Thyroid gland (tissue), 4 donors: ENCODE measurements around the gene TBC1D2B. TPM values are rescaled to one million over a fixed set of nuclear protein-coding genes. Genes with fewer than 3 reads are reported as not detected.

ENCODE experiments used
- DNase-seq, 2 donors: peaks; one replicate each; pipeline ENCODE4 v3.0.0-alpha.2; 2019
- H3K27ac ChIP-seq, 3 donors: fragments of 200-600 bp; sonication (generic); 1 replicate in 2 of 3; 2 replicates in 1 of 3; pipeline ENCODE4 v1.5.1; 2016 to 2019; ENCODE audit warnings: mild to moderate bottlenecking in 1 of 3, moderate library complexity in 1 of 3
- H3K27me3 ChIP-seq: fragments of 200-600 bp; sonication (generic); one replicate; pipeline ENCODE4 v1.5.1; 2019
- H3K36me3 ChIP-seq, 2 donors: fragments of 200-600 bp; sonication (generic); one replicate each; pipeline ENCODE4 v1.5.1; 2016 to 2019
- H3K4me1 ChIP-seq, 2 donors: fragments of 200-600 bp; sonication (generic); one replicate each; pipeline ENCODE4 v1.5.1; 2017 to 2019
- H3K4me3 ChIP-seq, 3 donors: fragments of 200-600 bp; sonication (generic); replicated peaks in 1 of 3; 1 replicate in 2 of 3; 2 replicates in 1 of 3; pipeline ENCODE4 v1.5.1; 2016; ENCODE audit warnings: mild to moderate bottlenecking in 1 of 3
- H3K9me3 ChIP-seq: fragments of 200-600 bp; sonication (generic); one replicate; pipeline ENCODE4 v1.5.1; 2017
- POLR2A ChIP-seq, 2 donors: fragments of 450-650 bp; IDR thresholded peaks; one replicate each; pipeline ENCODE4 v1.6.1; 2017; ENCODE audit warnings: antibody characterized with exemption in 2 of 2, mild to moderate bottlenecking in 2 of 2, moderate library complexity in 1 of 2
- WGBS, 2 donors: methylation state at CpG; one replicate each; pipeline ENCODE4 v1.1.5; 2017; 5-methylcytosine and 5-hydroxymethylcytosine counted together
- intact Hi-C: fragments of 100-400 bp; cut with DNase I; formaldehyde crosslinking; loops from one replicate; pipeline ENCODE4 v1.15.1; 2023
- total RNA-seq, 4 donors: library from RNA; depleted of rRNA; stranded (reverse); fragments of >200 nt; gene quantifications; one replicate each; pipeline ENCODE4 v1.2.3, GENCODE V29; 2016
- TF ChIP-seq, protein P1 (sequence below), 6 experiments: fragments of 200-600 bp in 3 of 6; fragments of 450-650 bp in 3 of 6; sonication (generic) in 3 of 6; IDR thresholded peaks; one replicate each; pipeline ENCODE4 v1.5.1; 2016 to 2019; ENCODE audit warnings: antibody characterized with exemption in 6 of 6, mild to moderate bottlenecking in 2 of 6, inconsistent platforms in 1 of 6, moderate library complexity in 1 of 6

The TBC1D2B gene
- total RNA-seq, 4 donors from 2014 or later, result 32.8 to 54.0 (median 40.1) TPM

- H3K27ac ChIP-seq, result peak overlapping the region; percentile 76 to 87 (median 78)
- intact Hi-C loops, result loop anchor here (10.0 kb wide), 1 partner anchor 81 kb away; the partner anchor contains the start of gene IDH3A
- H3K4me3 ChIP-seq, result no peak overlapping the region
- H3K36me3 ChIP-seq, result no peaks in the 10 kb centered on the region
- no peak for DNase-seq
- peaks cover 86 to 95% of the 10 kb centered on the region in 2 donors for H3K4me1 ChIP-seq
- no peaks in the 10 kb centered on the region for H3K27me3 ChIP-seq
- H3K9me3 ChIP-seq, result no peaks in the 10 kb centered on the region
- TF ChIP-seq, protein P1, sequence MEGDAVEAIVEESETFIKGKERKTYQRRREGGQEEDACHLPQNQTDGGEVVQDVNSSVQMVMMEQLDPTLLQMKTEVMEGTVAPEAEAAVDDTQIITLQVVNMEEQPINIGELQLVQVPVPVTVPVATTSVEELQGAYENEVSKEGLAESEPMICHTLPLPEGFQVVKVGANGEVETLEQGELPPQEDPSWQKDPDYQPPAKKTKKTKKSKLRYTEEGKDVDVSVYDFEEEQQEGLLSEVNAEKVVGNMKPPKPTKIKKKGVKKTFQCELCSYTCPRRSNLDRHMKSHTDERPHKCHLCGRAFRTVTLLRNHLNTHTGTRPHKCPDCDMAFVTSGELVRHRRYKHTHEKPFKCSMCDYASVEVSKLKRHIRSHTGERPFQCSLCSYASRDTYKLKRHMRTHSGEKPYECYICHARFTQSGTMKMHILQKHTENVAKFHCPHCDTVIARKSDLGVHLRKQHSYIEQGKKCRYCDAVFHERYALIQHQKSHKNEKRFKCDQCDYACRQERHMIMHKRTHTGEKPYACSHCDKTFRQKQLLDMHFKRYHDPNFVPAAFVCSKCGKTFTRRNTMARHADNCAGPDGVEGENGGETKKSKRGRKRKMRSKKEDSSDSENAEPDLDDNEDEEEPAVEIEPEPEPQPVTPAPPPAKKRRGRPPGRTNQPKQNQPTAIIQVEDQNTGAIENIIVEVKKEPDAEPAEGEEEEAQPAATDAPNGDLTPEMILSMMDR (IDR thresholded peaks at IDR 0.05), result no peak
- TF ChIP-seq POLR2A (IDR thresholded peaks at IDR 0.05), result no peak
- WGBS, 2 donors, result 72 to 75% methylated on average over 5 of the region's 5 CpGs
Measured at GRCh38 chr15:78063970-78064385, 13.5 kb downstream of the TBC1D2B start.

DNA sequence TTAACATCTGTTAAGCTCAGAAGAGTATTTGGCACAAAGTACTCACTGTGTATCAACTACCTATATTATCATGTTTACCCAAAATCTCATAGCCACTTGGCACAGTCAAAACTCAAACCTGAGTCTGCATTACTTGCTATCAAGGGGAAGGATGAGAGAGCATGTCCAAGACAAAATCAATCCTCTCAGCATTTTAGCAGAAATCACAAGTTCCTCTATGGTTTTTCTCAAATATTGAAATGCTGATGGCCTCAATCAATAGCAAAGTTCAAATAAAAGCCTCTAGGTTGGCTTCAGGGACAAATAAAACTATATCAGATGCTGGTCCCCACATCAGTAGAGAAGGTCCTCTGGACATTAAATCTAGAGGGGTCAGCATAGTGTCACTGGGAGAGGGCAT is 14.3 kb downstream of the TBC1D2B start:
- Histone ChIP-seq H3K9me3 (no peaks in the 10 kb centered on the region), H3K27me3 (no peaks in the 10 kb centered on the region), H3K27ac (peak overlapping the region; percentile 76 to 87 (median 78)), H3K4me3 (no peak overlapping the region), H3K36me3 (no peaks in the 10 kb centered on the region), H3K4me1 (peaks cover 83 to 95% of the 10 kb centered on the region in 2 donors)
- intact Hi-C loops, result loop anchor here (10.0 kb wide), 1 partner anchor 82 kb away; the partner anchor contains the start of gene IDH3A
- TF ChIP-seq POLR2A (IDR thresholded peaks at IDR 0.05), result no peak
- TF ChIP-seq, protein P1 (IDR thresholded peaks at IDR 0.05), result no peak
- DNase-seq, result no peak

GRCh38 chr15:78061963-78062427 is 15.5 kb downstream of the TBC1D2B start:
- intact Hi-C loops, result loop anchor here (10.0 kb wide), 1 partner anchor 83 kb away; the partner anchor contains the start of gene IDH3A
- Histone ChIP-seq H3K36me3 (no peaks in the 10 kb centered on the region), H3K27me3 (no peaks in the 10 kb centered on the region), H3K27ac (peak overlapping the region; percentile 50 to 76 (median 71)), H3K4me1 (peaks cover 75 to 95% of the 10 kb centered on the region in 2 donors), H3K4me3 (no peak overlapping the region), H3K9me3 (no peaks in the 10 kb centered on the region)
- TF ChIP-seq POLR2A (IDR thresholded peaks at IDR 0.05), result no peak
- TF ChIP-seq, protein P1 (IDR thresholded peaks at IDR 0.05), result no peak
- WGBS, 2 donors, result 1 to 3% methylated on average over 6 of the region's 6 CpGs
- DNase-seq, result peak; percentile 62 to 73

GRCh38 chr15:78060232-78060631 is 17.3 kb downstream of the TBC1D2B start:
- H3K27me3 ChIP-seq, result no peaks in the 10 kb centered on the region
- WGBS, 2 donors, result 87 to 94% methylated on average over 5 of the region's 5 CpGs
- no peak overlapping the region for H3K4me3 ChIP-seq
- TF ChIP-seq, protein P1 (IDR thresholded peaks at IDR 0.05), result no peak
- no peak for TF ChIP-seq POLR2A (IDR thresholded peaks at IDR 0.05)
- no peaks in the 10 kb centered on the region for H3K36me3 ChIP-seq
- peaks cover 74 to 95% of the 10 kb centered on the region in 2 donors for H3K4me1 ChIP-seq
- DNase-seq, result no peak
- H3K9me3 ChIP-seq, result no peaks in the 10 kb centered on the region
- peak overlapping the region; percentile 18 to 74 (median 71) for H3K27ac ChIP-seq
- intact Hi-C loops, result loop anchor here (10.0 kb wide), 1 partner anchor 85 kb away; the partner anchor contains the start of gene IDH3A

DNA sequence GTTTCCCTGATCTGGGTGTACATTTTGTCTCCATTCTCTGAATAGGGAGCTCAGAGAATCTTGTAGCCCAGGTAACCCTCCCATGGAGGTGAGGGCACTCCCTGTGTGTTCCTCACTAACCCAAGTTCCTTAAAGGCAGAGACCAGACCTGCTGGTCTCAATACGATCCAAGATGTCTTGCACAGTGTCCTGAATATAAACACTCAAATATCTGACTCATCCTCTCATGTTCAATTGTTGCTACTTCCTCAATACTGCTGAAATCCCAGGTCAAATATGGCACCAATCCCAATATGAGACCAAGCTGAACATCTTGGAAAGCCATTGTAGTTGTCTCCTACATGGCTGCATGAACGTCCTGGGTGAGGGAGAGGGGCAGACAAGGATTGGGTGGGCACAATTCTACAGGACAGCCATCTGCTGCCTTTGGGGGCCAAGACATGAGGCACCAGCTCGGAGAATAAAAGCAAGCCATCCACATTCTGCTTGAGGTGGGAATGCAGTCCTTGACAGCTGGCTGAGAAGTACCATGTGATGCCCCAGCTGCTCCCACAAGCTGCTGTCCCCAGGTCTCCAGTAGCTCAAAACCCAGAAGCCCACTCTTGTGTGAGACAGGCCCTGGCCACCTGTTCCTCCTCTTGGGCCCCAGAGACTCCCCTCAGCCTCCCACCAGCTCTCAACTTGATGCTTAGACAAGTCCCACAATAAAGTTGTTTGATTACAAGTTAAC is 18.2 kb downstream of the TBC1D2B start:
- WGBS, 2 donors, result 73 to 74% methylated on average over 2 to 3 of the region's 3 CpGs
- H3K27me3 ChIP-seq, result no peaks in the 10 kb centered on the region
- no peak overlapping the region for H3K4me3 ChIP-seq
- TF ChIP-seq POLR2A (IDR thresholded peaks at IDR 0.05), result no peak
- TF ChIP-seq, protein P1 (IDR thresholded peaks at IDR 0.05), result no peak
- no peak for DNase-seq
- peaks cover 65 to 90% of the 10 kb centered on the region in 2 donors for H3K4me1 ChIP-seq
- peak overlapping the region; percentile 32 to 74 (median 71) for H3K27ac ChIP-seq
- H3K36me3 ChIP-seq, result no peaks in the 10 kb centered on the region
- no peaks in the 10 kb centered on the region for H3K9me3 ChIP-seq
- intact Hi-C loops, result no loop called here
